ENCODE data around the gene U2SURP.
A peak's percentile ranks its signal among the peaks of the same experiment; 100 is the strongest.
"Not testable (repeated sequence)": the region's sequence is repeated elsewhere in the genome, so short reads cannot be mapped to it uniquely, and the experiment has no call there.

U2SURP gene

DNA sequence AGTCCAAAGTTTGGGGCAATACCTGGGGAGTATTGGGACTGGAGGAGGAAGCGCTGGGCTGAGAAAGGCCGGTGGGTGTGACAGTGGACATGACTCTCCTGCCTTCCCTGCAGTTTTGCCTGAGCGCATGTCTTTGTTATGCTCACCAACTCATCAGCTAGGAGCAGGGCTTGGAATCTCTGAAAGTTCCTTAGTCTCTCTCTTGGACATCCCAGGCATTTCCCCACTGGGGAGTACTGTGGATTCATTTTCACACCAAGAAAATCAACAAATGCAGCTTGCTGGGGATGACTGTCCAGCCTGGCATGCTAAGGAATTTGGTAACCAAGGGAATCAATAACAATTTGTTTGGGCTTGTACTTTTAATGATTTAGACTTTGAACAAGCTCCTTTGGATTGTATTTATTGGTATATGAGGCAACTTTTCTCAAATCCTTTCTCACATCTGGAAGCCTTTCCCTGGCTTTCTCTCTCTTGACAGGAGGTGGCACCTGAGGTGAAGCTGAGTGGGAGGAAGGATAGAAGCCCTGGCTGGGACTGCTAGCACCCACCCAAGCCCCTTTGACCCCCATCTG lies 69.7 kb downstream of the U2SURP start:
- DNase-seq, result no peak

DNA sequence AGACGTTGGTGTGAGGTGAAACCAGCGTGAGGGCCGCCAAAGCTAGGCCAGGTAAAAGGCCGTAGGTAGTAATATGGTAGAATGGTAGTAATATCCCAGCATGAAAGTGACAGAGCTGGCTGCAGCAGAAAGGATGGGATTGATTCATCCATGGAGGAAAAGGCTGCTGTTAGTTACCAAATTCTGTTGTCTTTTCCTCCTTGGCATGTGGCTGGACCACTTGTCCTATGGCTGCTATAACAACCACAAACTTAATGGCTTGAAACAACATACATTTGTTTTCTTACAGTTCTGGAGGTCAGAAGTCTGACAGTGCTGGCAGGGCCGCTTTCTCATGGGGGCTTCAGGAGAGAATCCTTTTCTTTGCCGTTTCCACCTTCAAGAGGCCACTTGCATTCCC lies 70.4 kb downstream of the U2SURP start:
- DNase-seq, result no peak

DNA sequence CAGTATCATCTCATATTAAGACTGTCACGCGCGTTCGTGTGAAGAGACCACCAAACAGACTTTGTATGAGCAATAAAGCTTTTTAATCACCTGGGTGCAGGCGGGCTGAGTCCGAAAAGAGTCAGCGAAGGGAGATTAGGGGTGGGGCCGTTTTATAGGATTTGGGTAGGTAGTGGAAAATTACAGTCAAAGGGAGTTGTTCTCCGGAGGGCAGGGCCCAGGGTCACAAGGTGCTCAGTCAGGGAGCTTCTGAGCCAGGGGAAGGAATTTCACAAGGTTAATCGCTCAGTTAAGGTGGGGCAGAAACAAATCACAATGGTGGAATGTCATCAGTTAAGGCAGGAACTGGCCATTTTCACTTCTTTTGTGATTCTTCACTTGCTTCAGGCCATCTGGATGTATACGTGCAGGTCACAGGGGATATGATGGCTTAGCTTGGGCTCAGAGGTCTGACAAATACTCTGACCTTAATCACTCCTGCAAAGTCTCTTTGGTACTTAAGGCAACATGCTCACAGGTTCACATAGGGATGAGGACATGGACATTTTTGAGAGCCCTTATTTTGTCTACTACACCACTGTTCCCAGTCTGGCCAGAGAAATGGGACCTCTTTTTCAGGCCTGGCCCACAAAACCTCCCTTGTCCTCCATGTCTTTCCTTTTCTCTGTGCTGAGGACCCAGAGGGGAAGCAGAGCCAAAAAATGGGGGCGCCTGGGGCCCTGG lies 71.1 kb downstream of the U2SURP start:
- DNase-seq, result not testable (repeated sequence)

DNA sequence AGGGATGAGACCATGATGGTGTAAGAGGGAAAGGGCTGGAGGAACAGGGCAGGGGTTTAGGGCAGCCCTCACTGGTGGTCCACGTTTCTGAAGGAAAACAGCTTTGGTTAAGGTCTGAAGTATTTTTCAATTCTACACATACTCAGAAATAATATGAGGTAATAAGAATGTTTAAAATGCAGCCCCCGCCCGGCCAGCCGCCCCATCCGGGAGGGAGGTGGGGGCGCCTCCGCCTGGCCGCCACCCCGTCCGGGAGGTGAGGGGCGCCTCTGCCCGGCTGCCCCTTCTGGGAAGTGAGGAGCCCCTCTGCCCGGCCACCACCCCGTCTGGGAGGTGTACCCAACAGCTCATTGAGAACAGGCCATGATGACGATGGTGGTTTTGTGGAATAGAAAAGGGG lies 72.2 kb downstream of the U2SURP start:
- DNase-seq, result not testable (repeated sequence)

DNA sequence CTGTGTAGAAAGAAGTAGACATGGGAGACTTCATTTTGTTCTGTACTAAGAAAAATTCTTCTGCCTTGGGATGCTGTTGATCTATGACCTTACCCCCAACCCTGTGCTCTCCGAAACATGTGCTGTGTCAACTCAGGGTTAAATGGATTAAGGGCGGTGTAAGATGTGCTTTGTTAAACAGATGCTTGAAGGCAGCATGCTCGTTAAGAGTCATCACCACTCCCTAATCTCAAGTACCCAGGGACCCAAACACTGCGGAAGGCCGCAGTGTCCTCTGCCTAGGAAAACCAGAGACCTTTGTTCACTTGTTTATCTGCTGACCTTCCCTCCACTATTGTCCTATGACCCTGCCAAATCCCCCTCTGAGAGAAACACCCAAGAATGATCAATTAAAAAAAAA lies 72.6 kb downstream of the U2SURP start:
- not testable (repeated sequence) for DNase-seq

DNA sequence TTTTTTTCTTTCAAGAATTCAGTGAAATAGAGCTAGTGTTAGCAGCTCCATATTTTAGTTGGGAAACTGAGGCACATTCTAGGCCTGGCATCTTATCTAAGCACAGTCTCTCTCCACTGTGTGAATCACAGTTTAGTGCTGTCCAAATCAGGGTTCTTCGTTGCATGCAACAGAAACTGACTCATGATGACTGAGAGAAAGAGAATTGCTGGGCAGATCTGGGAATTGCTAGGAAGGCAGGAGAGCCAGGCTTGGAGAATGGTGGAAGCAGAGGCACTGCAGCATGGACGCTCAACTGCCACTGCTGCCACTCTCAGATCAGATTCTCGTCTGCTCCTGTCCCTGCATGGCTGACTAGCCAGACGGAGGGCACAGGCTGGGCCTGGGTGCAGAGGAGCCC lies 77.5 kb downstream of the U2SURP start:
- no peak for DNase-seq

DNA sequence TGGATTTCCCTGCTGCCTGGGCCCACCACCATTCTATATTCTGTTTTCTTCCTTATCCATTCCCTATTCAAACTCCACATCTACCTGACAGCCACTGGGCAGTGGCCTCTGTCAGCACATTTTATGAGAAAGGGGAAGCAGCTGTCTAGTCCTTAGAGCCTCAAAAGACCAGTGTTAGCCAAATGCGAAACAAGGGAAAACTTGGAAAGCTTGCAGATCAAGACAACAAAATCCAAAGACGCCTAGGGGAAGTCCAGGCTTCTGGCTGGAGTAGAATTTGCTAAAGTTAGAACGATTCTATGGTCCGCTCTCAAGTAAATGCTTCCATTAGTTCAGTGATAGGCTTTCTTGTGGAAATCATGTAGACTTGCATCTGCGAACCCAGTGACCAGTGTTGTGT lies 78.8 kb downstream of the U2SURP start:
- no peak for DNase-seq

DNA sequence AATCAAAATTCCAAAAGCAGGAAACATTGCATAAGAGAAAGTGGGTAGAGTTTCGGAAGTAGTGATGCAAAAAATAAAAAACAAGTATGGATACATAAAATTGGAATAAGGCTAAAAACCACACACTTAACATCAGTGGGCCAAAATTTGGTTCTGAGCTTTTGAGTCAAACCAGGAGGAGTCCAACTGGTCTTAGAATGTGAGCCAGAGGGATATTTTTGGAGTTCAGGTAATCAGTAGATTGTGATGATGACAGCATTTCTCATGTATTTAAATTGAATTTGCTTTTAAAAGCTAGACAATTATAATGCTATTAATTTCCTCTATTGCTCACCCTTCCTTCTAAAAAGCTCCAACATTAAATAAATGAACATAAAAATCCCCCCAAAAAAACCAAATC lies 80.0 kb downstream of the U2SURP start:
- DNase-seq, result no peak

DNA sequence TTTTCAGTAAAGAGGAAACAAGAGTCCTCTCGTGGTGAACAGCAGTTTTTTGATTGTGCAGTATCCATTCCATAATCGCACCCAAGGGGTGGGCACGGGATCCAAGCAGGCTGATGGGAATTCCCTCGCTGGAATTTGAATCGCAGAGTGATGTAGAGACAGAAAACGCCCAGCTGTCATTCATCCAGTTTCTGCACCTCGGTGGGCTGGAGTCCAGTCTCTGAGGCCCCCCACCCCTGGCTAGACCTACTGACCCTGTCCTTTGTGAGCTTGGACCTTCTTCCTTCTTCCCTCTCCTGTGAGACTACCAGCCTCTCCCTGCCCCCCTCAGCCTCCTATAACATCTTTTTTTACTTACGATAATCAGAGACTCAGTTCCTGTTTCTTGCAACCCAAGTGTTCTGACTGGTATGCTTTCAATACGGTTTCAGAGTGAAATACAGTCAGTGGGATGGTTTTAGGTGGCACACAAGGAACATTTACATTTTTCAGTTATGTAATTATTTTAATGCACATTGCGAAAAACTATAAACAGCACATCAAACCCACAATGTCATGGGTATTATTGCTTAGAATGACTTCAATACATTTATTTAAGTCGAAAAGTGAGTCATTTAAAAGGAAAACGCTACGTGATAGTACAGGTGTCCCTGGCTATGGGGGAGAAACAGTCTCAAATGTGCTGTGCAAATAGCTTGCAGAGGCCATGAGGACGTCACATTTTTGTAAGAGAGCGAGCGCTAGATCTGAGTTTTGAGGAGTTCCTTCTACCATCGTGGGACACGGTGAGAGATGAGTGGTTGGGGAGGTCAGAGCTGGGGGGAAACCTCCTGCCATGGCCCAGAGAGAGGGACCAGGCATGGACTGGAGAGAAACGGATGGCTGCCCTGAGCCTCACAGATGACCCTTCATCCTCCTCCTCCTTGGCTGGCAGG lies 80.7 kb downstream of the U2SURP start:
- DNase-seq, result no peak

DNA sequence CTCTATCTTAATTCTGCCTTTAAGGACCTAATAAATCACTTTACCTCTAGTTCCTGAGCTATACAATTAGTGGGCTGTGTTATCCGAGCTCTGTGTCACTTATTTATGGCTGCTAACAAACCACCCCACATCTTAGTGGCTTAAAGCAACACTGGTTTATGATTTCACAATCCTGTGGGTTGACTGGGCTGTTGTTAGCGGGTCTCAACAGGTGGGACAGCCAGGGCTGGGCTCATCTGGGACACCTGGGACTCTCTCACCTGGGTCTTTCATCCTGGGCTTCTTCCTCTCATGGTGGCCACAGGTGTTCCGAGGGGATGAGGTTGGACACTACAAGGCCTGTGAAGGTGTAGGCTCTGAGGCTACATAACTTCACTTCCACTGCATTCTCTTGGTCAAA lies 82.4 kb downstream of the U2SURP start:
- no peak for DNase-seq

DNA sequence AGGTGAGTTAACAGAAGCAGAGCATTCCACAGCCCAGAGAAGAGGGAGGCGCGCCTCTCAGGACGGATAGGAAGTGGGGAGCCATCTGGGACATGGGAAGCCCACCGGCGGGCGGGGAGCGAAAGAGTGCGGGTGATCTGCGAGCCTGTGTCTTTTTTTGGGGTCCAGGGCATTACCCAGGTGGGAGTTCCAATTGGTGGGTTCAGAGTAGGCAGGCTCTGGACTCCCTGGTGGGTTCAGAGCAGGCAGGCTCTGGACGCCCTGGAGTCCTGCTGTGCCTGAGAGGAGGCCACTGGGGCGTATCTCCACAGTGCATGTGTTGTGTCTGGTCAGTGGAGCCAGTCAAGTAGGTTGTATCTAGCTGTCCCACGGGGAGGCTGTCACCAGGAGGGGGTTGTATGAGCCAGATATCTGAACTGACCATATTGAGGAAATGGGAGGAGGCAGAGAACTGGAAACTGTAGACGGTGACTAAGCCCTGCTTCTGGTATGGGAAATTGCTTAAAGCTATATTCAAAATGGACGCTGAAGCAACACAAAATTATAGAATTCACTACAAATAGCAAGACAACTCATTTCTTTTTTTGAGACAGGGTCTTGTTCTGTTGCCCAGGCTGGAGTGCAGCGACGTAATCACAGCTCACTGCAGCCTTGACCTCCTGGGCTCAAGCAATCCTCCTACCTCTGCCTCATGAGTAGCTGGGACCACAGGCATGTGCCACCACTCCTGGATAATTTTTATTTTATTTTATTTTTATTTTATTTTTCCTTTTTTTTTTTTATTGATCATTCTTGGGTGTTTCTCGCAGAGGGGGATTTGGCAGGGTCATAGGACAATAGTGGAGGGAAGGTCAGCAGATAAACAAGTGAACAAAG lies 83.7 kb downstream of the U2SURP start:
- DNase-seq, result no peak

DNA sequence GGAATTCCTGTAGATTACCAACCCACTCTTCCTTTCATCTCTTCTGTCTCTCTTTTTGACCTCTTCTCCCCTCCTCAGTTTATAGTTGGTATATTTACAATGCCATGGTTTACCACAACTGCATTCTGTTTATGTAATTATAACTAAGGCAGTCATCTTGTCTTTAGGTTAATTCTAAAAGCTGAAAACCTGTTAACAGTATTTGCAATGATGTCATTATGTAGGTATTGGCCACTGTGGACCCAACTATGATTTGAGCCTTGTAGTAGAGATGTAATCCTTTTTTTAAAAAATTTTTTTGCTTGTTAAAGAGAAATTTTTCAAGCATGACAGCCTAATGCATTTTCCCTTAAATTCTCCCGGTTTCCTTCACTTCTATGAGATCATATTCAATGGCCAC lies 87.5 kb downstream of the U2SURP start:
- no peak for DNase-seq

DNA sequence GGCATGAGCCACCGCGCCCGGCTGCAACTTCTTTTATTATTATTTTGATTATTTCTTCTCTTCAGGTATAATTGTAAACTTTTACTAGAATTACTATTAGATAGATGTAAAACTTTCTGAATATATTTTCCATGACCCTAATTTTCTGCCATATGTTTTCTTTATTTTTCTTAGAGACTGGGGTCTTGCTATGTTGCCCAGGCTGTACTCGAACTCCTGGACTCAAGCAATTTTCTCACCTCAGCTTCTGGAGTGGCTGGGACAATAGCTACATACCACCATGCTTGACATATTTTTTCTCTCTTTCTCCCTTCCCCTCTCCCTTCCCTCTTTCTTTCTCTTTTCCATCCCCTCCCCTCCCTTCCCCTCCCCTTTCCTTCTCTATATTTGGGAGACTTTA lies 88.6 kb downstream of the U2SURP start:
- no peak for DNase-seq

DNA sequence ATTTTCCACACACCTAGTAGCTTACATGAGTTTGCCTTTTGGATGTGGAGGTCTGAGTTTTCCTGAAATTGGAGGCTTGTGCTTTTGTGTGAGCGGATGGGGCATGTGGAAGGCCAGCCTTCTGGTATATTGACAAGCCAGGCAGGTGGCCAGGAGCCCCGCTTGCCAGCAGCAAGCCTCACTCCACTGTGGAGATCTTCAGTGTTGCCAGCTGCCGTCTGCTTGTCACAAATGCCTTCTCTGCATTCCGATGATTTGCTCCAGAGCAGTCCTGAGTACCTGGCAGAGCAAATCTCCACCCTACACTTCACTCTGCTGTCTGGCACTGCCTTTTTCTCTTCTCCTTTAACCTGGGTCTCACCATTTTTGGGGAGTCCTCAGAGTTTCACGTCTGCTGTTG lies 89.1 kb downstream of the U2SURP start:
- peak in 14 of 56 donors; percentile 2 to 42 (median 10) for DNase-seq

DNA sequence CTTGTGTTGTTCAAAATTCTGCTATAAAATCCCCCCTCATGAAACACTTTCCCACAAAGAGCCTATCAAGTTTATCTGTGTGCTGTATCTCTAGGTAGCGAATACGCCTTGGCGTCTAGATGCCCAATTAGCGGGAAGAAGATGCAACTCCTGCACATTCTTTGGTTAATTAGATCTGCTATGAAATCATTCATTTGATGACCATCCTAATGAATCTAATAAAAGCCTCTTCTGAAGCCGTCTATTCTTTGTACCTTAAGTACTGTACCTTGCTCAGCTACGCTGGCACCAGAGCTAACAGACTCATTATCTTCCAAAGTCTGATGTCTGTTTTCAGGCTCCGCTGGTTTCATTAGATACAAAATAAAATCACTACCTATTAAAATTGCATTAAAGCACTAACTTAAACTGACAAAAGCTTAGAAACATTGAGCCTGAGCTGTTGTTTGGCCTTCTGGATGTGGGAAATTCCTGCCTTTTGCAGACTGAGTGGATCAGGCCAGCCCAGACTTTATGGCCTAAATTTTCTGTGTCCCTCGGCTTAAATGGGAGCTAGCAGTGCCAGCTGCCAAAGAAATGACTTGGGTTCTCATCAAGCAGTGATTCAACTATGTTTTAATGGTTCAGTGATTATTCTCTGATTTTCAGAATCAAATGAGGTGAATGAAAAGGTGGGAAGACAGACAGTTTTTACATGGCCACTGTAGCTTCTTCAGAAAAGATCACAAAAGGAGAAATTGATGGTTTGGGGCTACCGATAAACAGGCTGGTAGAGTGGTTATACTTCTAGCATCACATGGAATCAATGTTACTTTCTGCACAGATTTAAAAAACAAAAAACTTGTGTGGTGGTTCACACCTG lies 89.8 kb downstream of the U2SURP start:
- no peak for DNase-seq

DNA sequence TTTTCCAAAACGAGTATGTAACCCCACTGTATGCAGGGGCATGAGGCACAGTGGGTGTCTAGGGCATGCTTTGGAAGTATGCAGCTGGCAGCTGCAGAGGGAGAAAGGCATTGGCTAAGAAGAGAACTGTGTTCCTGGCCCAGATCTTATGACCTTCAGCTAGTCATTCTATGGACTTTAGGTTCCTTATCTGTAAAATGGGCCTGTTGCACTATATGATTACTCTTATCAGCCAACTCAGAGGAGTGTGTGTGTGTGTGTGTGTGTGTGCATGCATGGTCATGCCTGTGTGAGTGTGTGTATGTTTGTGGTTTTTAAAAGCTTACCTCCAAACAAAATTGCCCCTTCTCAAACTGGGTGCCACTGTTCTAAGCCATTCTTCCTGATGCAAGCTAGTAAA lies 90.8 kb downstream of the U2SURP start:
- DNase-seq, result no peak

DNA sequence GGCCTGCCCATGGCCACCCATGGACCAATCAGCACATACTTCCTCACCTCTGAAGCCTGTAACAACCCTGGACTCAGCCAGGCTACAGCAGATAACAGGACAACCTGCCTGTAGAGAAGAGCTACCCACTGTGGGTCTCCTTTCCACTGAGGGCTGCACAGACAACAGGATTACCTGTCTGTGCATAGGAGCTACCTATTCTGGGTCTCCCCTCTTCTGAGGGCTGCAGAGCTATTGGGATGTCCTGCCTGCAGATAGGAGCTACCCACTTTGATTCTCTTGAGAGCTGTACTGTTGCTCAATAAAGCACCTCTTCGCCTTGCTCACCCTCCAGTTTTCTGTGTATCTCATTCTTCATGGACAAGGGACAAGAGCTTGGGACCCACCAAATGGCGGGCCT lies 94.4 kb downstream of the U2SURP start:
- no peak for DNase-seq

DNA sequence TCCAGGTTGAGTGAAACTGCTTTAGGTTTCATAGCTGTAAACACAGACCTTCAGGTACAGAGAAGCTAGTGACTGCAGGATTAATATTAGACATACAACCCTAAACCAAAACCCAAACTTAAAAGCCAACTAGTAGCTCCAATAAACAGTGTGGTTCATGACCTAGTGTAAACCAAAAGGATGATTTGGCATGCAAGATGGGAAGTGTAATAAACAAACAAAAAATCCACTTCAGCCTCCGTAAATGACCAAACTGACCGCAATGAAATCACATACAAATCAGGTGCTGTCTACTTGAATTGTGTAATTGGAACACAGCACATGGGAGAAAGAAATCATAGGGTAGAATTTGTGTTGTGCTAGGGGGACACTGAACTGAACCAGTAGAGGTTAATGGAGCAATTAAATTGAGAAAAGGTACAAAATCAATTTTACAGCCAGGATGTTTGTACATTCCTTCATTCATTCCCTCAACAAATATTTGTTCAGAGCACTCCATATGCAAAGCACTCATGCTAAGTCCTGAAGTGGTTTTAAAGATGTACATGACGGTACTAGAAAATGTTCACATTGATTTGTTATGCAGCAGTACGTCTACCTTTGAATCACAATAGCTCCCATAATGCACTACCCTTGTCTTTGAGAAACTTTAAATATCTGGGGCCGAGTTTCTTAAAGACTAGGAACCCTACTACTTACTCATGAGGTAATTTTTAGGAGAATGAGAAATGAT lies 96.8 kb downstream of the U2SURP start:
- no peak for DNase-seq

DNA sequence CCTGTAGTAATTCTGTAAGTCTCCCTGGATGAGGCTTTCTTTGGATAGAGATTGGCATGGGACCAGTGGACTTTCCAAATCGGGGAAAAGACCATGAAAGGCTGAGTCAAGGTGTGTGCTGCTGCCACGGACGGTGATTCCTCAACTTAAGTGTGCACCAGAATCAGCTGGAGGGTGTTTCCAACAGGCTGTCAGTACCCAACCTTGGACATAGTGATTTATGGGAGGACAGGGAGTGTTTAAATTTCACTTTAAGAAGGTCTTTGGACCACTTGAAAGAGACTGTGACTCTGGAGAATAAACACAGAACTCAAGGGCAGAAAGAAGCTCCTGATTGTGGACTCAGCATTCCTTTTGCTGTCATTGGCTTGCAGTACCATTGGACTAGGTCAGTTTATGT lies 97.8 kb downstream of the U2SURP start:
- no peak for DNase-seq

DNA sequence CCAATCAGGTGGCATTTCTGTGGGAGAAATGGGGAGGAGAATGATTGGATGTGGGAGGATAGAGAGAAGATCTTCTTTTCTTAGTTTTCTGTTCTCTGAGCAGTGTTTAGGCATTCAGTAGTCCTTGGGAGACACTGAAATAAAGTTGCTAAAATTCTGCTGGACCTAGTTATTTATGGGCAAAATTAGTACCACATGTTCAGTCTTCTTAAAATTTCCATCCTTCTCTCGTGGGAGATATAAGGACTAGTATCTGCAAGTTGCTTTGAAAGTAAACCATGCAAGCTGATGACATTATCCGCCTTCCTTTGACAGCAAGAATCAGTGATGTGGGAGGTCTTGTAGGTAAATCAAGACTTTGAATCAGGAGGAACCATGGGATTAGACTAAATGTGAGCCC lies 98.3 kb downstream of the U2SURP start:
- DNase-seq, result no peak

All from amygdala (tissue), 56 donors.